D721Med (cell line): Measurements from ENCODE around the gene PAH.

Source experiments
- DNase-seq: peaks from one replicate; pipeline ENCODE4 v3.0.0; 2011; ENCODE audit warnings: low spot score; ENCODE audit not compliant: insufficient read length
- FAIRE-seq: peaks from 2 replicates; lab custom pipeline; 2011; peaks lifted over from hg19 to GRCh38; lab: Jason Lieb, UNC
- CTCF ChIP-seq: IDR thresholded peaks from 2 replicates; pipeline ENCODE4 v1.5.1; 2012; ENCODE audit warnings: mild to moderate bottlenecking, control low read depth; ENCODE audit not compliant: insufficient read depth; ENCODE audit errors: missing control alignments

The PAH gene

DNA sequence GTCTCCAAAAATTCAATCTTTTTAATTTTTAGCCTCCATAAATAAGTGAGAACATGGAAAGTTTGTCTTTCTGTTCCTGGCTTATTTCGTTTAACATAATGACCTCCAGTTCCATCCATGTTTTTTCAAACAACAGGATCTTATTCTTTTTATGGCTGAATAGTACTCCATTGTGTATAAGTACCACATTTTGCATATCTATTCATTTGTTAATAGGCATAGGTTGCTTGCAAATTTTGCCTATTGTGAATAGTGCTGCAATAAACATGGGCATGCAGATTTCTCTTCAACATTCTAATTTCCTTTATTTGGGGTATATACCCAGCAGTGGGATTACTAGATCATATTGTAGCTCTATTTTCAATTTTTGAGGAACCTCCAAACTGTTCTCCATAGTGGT is 16.1 kb upstream of the PAH start:
- DNase-seq (no peak), FAIRE-seq (no peak)
- TF ChIP-seq CTCF: no peak

DNA sequence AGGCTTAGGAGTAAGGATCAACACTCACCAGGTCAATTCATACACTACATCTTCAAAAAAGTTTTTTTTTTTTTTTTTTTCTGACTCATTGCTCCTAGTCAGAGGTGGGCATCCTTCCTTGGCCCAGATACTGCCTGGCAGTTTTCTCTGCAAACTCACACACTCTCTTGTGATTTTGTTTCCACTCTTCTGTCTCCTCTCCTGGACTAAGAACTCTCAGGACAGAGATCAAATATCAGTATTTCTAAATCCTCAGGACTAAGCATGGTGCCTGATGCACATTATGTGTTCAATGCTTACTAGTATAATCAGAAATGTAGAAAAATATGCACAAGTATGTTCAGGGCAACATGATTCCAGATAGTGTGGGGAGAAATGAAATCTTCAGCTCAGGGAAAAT is 10.2 kb upstream of the PAH start:
- FAIRE-seq (no peak), DNase-seq (no peak)
- no peak for TF ChIP-seq CTCF

DNA sequence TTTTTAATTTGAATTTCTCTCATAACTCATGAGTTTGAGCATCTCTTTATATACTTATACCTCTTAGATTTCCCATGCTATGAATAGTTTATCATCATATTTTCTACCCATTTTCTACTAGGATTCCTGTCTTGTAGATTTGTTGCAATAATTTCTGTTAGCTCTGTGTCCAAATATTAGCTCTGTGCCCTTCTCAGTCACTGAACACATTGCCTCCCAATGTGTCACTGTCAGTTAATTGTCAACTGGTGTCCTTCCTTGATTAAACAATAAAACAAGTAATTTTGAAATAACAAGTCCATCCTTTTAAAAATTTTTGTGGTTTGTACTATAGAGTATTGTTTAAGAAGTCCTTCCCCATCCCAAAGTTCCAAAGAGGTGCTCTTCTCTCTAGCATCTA is 4.2 kb upstream of the PAH start:
- TF ChIP-seq CTCF: no peak
- FAIRE-seq (no peak), DNase-seq (no peak)

DNA sequence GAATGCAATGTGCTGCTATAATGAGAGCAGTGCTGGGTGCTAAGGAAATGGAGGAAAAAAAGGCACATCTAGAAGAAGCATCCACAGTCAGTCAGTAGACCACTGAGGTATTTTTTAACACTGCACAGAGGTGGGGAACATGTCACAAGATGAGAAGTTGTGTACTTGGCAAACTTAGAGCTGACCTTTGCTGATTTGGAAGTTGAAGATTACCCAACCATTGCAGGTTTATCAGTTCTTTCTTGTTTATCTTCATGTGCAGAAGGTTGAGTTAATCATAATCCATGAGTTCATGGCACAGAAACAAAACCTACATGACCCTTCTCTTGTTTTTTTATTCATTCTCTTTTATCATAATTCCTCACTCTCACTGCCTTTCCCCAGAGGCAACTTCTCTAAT is 3.2 kb upstream of the PAH start:
- no peak for TF ChIP-seq CTCF
- DNase-seq (no peak), FAIRE-seq (no peak)

DNA sequence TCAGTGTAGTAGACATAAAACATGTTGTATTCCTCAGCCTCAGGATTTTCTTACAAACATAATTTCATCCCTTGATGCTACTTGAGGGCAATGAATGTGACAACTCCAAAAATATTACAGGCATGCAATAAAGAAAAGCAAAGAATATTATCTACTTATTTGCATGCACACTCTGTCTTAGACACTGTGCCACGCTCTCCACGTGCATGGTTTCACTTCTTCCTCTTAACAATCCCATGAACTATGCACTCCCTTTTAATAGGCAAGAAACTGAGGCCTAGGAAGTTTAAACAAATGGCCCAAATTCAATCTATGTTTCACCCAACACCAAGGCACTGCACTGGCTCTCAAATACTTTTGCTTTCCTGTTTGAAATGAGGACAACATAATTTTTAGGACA is 1.8 kb upstream of the PAH start:
- no peak for TF ChIP-seq CTCF
- DNase-seq: no peak
- no peak for FAIRE-seq

DNA sequence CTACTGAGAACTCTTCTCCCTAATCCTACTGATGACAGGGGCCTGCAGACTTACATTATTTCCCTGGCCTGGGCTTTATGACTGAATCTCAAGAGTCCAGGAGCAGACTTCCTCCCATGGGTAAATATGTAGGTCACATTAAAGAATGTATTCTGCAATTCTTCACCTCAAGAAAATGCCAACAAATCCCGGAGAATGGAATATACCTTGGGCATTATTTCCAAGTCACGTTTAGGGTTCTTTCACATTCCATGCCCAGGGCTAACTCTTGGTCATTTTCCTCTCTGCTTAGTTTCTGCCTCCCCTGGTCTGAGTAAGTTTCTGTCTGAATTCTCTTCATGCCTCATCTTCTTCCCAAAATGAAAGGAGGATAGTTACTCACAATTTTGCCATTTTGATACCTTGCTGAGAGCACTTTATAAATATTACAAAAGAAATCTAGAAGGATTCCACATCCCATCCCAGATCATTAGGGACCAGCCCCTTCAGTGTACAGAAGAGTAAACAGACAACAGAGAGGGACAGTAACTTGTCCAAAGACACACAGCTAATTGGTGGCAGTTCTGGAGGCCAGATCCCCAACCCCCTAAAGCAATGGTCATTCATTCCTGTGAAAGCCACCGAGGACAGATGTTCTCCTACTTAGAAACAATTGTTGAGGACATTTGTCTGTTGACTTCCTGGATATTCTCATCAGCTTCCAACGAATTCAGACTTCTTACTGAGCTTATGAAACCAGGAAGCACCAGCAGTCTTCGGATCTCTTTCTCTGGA is 605 bp downstream of the PAH start:
- FAIRE-seq (no peak), DNase-seq (no peak)
- TF ChIP-seq CTCF: no peak

DNA sequence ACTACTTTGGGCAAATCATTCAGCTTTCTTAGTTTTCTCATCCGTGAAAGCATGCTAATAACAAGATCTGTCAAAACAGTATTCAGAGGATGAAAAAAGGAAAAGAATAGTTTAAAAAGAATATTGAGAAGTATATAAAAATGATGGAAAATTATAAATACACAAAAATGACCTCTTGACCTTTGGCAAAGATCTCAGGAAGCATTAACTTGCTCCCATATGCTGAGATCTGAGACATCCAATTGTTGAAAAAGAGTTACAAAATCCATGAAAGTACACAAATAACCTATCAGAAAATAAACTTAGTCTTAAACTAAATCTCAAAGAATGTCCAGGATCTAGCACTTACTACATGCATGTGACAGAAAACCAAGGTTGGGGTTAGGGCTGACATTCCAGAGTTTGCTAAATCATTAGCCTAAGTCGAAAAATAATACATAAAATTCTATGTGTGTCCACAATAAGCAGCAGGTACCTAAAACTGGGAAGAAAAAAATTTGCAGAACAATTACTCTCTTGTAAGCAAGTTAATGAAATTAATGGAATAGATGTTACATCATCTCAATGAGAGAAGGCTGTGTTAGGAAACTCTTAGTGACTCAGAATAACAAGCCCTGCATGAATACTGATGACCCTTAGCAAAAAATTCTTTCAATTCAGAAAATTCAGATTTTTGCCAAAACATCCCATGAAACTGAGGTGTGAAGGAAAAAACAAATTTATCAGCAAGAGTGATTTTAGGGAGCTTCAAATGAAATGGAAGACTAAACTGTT is 3.4 kb downstream of the PAH start:
- FAIRE-seq (no peak), DNase-seq (no peak)
- no peak for TF ChIP-seq CTCF
